WI38 (cell line): ENCODE results near the gene COL18A1.

ENCODE experiments used
- H3K4me3 ChIP-seq: 2 replicates; pipeline ENCODE4 v1.5.1; 2011; ENCODE audit warnings: low read depth, mild to moderate bottlenecking, control low read depth, low read length
- TF ChIP-seq, protein P1 (sequence below): IDR thresholded peaks from 2 replicates; pipeline ENCODE4 v1.5.1; 2012; ENCODE audit warnings: low read depth, mild to moderate bottlenecking, control low read depth, low read length

Gene COL18A1

DNA sequence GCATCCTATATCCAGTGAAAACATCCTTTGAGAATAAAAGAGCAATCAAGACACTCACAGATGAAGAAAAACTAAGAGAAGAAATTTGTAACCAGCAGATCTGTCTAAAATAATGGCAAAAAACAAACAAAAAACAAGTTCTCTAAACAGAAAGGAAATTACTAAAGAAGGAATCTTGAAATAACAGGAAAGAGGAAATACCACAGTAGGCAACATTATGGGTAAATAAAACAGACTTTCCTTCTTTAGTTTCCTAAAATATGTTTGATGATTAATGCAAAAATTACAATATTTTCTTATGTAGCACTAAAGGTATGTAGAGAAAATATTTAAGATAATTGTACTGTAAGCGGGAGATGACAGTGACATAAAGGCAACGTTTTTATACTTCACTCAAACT, 113.8 kb downstream of the COL18A1 start:
- TF ChIP-seq, protein P1, sequence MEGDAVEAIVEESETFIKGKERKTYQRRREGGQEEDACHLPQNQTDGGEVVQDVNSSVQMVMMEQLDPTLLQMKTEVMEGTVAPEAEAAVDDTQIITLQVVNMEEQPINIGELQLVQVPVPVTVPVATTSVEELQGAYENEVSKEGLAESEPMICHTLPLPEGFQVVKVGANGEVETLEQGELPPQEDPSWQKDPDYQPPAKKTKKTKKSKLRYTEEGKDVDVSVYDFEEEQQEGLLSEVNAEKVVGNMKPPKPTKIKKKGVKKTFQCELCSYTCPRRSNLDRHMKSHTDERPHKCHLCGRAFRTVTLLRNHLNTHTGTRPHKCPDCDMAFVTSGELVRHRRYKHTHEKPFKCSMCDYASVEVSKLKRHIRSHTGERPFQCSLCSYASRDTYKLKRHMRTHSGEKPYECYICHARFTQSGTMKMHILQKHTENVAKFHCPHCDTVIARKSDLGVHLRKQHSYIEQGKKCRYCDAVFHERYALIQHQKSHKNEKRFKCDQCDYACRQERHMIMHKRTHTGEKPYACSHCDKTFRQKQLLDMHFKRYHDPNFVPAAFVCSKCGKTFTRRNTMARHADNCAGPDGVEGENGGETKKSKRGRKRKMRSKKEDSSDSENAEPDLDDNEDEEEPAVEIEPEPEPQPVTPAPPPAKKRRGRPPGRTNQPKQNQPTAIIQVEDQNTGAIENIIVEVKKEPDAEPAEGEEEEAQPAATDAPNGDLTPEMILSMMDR, result no peak
- no peak overlapping the region for H3K4me3 ChIP-seq

GRCh38 chr21:45519182-45519581, 114.2 kb downstream of the COL18A1 start:
- TF ChIP-seq, protein P1, result no peak
- no peak overlapping the region for H3K4me3 ChIP-seq

- TF ChIP-seq, protein P1, result no peak
- no peak overlapping the region for H3K4me3 ChIP-seq
These were observed 116.3 kb downstream of the COL18A1 start for GRCh38 chr21:45521241-45521640.

GRCh38 chr21:45522381-45522780, 117.4 kb downstream of the COL18A1 start:
- TF ChIP-seq, protein P1, result no peak
- H3K4me3 ChIP-seq, result no peak overlapping the region

GRCh38 chr21:45522986-45523385, 118.0 kb downstream of the COL18A1 start:
- no peak overlapping the region for H3K4me3 ChIP-seq
- TF ChIP-seq, protein P1, result no peak

GRCh38 chr21:45523411-45524101, 118.6 kb downstream of the COL18A1 start:
- H3K4me3 ChIP-seq, result no peak overlapping the region
- TF ChIP-seq, protein P1, result no peak

DNA sequence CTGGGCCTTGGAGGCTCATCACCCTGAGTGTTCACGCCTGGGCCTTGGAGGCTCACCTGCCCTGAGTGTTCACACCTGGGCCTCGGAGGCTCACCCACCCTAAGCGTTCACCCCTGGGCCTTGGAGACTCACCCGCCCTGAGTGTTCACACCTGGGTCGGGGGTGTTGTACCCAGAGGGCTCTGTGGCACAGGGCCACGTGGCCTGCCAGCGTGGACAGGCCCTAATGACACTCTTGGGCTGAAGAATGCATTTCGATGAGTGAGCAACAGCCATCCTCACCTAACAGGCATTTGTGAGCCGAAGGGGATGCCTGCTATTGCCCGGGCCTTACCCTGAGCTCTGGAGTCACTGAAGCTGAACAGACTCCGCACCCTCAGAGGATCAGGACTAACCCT, 119.8 kb downstream of the COL18A1 start:
- TF ChIP-seq, protein P1, result no peak
- no peak overlapping the region for H3K4me3 ChIP-seq
